ENCODE measurements around the gene KCNQ5. TPM values are rescaled to one million over a fixed set of nuclear protein-coding genes. Genes with fewer than 3 reads are reported as not detected.

Gene KCNQ5
- total RNA-seq, 1 experiment from 2014 or later: 9.4 TPM

DNA sequence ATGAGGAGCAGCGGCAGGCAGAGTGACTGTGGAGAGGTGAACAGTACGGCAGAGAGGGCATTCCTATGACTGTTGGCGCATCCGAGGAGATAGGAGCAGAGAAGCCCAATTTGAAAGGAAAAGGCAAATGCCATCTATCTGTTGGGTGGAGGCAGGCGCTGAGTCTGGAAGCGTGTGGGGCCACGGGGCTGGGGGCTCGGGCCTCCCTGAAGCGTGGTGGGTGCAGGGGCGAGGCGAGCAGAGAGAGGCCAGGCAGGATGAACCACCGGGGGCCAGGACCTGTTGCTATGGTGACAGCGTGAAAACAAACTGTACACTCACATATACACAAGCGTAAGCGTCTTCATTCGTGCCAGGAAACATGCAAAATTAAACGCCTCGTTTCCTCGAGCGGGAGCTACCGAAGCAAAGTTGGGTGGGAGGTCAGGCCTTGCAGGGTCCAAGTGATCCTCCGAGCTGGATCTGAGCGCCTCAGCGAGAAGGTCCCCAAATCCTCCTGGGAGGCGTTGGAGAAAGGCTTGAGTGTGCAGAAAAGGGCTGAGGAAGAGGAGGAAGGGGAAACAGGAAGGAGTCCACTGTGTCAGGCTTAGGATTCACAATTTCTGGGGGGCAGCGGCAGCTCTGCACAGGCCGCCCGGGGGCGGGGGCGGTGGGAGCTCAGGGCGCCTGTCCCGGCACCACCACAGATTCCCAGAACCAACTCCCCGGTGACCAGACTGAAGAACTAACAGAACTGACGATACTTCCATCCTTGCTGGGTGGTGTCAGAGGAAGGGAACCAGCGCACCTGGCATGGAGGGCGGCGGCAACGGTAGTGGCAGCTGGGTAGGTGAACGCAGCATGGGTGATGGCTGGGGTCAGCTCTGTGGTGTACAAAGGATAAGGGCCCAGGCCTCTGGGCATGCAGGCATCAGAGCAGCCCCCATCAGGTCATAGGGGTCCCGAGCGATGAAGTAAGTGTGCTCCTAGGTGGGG, 535.2 kb downstream of the KCNQ5 start:
- TF ChIP-seq, protein P1, sequence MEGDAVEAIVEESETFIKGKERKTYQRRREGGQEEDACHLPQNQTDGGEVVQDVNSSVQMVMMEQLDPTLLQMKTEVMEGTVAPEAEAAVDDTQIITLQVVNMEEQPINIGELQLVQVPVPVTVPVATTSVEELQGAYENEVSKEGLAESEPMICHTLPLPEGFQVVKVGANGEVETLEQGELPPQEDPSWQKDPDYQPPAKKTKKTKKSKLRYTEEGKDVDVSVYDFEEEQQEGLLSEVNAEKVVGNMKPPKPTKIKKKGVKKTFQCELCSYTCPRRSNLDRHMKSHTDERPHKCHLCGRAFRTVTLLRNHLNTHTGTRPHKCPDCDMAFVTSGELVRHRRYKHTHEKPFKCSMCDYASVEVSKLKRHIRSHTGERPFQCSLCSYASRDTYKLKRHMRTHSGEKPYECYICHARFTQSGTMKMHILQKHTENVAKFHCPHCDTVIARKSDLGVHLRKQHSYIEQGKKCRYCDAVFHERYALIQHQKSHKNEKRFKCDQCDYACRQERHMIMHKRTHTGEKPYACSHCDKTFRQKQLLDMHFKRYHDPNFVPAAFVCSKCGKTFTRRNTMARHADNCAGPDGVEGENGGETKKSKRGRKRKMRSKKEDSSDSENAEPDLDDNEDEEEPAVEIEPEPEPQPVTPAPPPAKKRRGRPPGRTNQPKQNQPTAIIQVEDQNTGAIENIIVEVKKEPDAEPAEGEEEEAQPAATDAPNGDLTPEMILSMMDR (IDR thresholded peaks at IDR 0.05): no peak
- TF ChIP-seq POLR2AphosphoS5 (IDR thresholded peaks at IDR 0.05; ENCODE audit: low read depth, low read length) (no peak), SIN3A (IDR thresholded peaks at IDR 0.05; ENCODE audit: borderline replicate concordance, insufficient read depth, low read depth, low read length) (no peak), TCF7L2 (IDR thresholded peaks at IDR 0.05; ENCODE audit: low read depth, low read length) (no peak), REST (IDR thresholded peaks at IDR 0.05; ENCODE audit: insufficient read depth in 1 of 2, low read depth in 2 of 2, low read length in 1 of 2) (no peak)
- in situ Hi-C loops (cut with HindIII; ENCODE audit: low pct_unique_long_range_greater_than_20kb, low sequenced_read_pairs): no loop called here
- POLR2A ChIA-PET: no interaction called here
- H3K9me3 ChIP-seq (ENCODE audit: control insufficient read depth, insufficient read depth, low read depth, low read length): no peaks in the 10 kb centered on the region
- DNase-seq (ENCODE audit: low read depth, low spot score) (no peak), ATAC-seq (no peak; the same call in 1 of the 2 replicates)
- BruUV-seq (replicated peaks): no TSS peak
- CTCF ChIA-PET: no interaction called here
- H3K4me1 ChIP-seq (ENCODE audit: control insufficient read depth, insufficient read depth, low read length): no peaks in the 10 kb centered on the region
- no peak overlapping the region for H3K4me3 ChIP-seq (ENCODE audit: low read depth in 2 of 2, low read length in 2 of 2)
- no peaks in the 10 kb centered on the region for H3K27me3 ChIP-seq (ENCODE audit: control insufficient read depth, insufficient read depth, low read length)
- intact Hi-C loops (cut with micrococcal nuclease; ENCODE audit: unreplicated experiment): no loop called here
- H3K27ac ChIP-seq (ENCODE audit: low read length): no peak overlapping the region
- H3K36me3 ChIP-seq (ENCODE audit: control insufficient read depth, insufficient read depth, low read length): no peaks in the 10 kb centered on the region

DNA sequence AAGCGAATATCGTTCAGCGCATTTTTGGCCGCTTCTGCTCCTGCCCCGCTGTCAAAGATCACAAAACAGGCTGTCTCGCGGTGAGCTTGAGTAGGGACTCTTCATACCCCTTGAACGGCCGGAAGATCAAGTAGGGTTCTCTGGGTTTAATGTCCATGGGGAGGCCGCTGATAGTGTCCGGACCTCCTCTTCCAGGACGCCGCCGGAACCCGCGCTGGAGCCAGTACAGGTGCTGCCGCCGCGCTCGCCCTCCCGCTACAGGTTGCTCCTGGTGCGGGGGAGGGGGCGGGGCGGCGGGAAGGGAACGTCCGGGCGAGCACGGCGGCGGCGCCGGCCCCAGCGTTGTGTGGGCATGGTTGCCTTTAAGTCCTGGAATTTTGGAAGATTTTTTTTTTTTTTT, 536.0 kb downstream of the KCNQ5 start:
- Histone ChIP-seq H3K36me3 (ENCODE audit: control insufficient read depth, insufficient read depth, low read length) (no peaks in the 10 kb centered on the region), H3K9me3 (ENCODE audit: control insufficient read depth, insufficient read depth, low read depth, low read length) (no peaks in the 10 kb centered on the region), H3K4me1 (ENCODE audit: control insufficient read depth, insufficient read depth, low read length) (no peaks in the 10 kb centered on the region), H3K27ac (ENCODE audit: low read length) (no peak overlapping the region), H3K27me3 (ENCODE audit: control insufficient read depth, insufficient read depth, low read length) (no peaks in the 10 kb centered on the region), H3K4me3 (ENCODE audit: low read depth in 2 of 2, low read length in 2 of 2) (no peak overlapping the region)
- in situ Hi-C loops (cut with HindIII; ENCODE audit: low pct_unique_long_range_greater_than_20kb, low sequenced_read_pairs) (no loop called here), intact Hi-C loops (cut with micrococcal nuclease; ENCODE audit: unreplicated experiment) (no loop called here)
- DNase-seq (ENCODE audit: low read depth, low spot score) (no peak), ATAC-seq (no peak)
- BruUV-seq (replicated peaks): no TSS peak
- ChIA-PET CTCF (no interaction called here), POLR2A (no interaction called here)
- TF ChIP-seq REST (IDR thresholded peaks at IDR 0.05; ENCODE audit: insufficient read depth in 1 of 2, low read depth in 2 of 2, low read length in 1 of 2): no peak
- no peak for TF ChIP-seq SIN3A (IDR thresholded peaks at IDR 0.05; ENCODE audit: borderline replicate concordance, insufficient read depth, low read depth, low read length)
- TF ChIP-seq, protein P1 (IDR thresholded peaks at IDR 0.05): no peak
- no peak for TF ChIP-seq POLR2AphosphoS5 (IDR thresholded peaks at IDR 0.05; ENCODE audit: low read depth, low read length)
- TF ChIP-seq TCF7L2 (IDR thresholded peaks at IDR 0.05; ENCODE audit: low read depth, low read length): no peak

Measured in Panc1 (cell line).